Endodermal cell (in vitro differentiated cells): ENCODE measurements around the gene RAPGEF1. TPM values are rescaled to one million over a fixed set of nuclear protein-coding genes. Genes with fewer than 3 reads are reported as not detected.

Experiments
- DNase-seq: peaks from one replicate; pipeline ENCODE4 v3.0.0-alpha.2; 2017
- H3K27ac ChIP-seq: 2 replicates; pipeline ENCODE4 v1.5.1; 2013; ENCODE audit warnings: mild to moderate bottlenecking, low read depth, low read length, moderate library complexity
- H3K27me3 ChIP-seq: 2 replicates; pipeline ENCODE4 v1.6.1; 2013; ENCODE audit warnings: mild to moderate bottlenecking, low read length, moderate library complexity; ENCODE audit not compliant: insufficient read depth, control insufficient read depth, poor library complexity, severe bottlenecking
- H3K36me3 ChIP-seq: 2 replicates; pipeline ENCODE4 v1.7.0; 2013; ENCODE audit warnings: mild to moderate bottlenecking, low read length, moderate library complexity; ENCODE audit not compliant: control insufficient read depth, insufficient read depth
- H3K4me1 ChIP-seq: one replicate; pipeline ENCODE4 v1.7.0; 2013; ENCODE audit warnings: low read length; ENCODE audit not compliant: control insufficient read depth, insufficient read depth
- H3K4me3 ChIP-seq: 2 replicates; pipeline ENCODE4 v1.5.1; 2013; ENCODE audit warnings: mild to moderate bottlenecking, low read length, moderate library complexity
- H3K9ac ChIP-seq: 2 replicates; pipeline ENCODE4 v1.6.1; 2013; ENCODE audit warnings: mild to moderate bottlenecking, low read length, moderate library complexity; ENCODE audit not compliant: poor library complexity, severe bottlenecking; ENCODE audit errors: extremely low read depth
- H3K9me3 ChIP-seq: 2 replicates; pipeline ENCODE4 v1.6.1; 2013; ENCODE audit warnings: mild to moderate bottlenecking, low read length, moderate library complexity; ENCODE audit not compliant: control insufficient read depth
- H3K27ac Mint-ChIP-seq: 2 replicates; pipeline ENCODE4 v1.8.0; 2020; ENCODE audit warnings: mixed read lengths
- H3K27me3 Mint-ChIP-seq: 2 replicates; pipeline ENCODE4 v1.8.0; 2021; ENCODE audit warnings: mild to moderate bottlenecking, mixed read lengths; ENCODE audit not compliant: insufficient read depth
- H3K36me3 Mint-ChIP-seq: 2 replicates; pipeline ENCODE4 v1.8.0; 2020; ENCODE audit warnings: low read depth, mixed read lengths
- H3K4me1 Mint-ChIP-seq: 2 replicates; pipeline ENCODE4 v1.8.0; 2020; ENCODE audit warnings: mixed read lengths
- H3K4me3 Mint-ChIP-seq: 2 replicates; pipeline ENCODE4 v1.8.0; 2020; ENCODE audit warnings: mild to moderate bottlenecking, moderate library complexity, mixed read lengths
- H3K9me3 Mint-ChIP-seq: 2 replicates; pipeline ENCODE4 v1.8.0; 2020; ENCODE audit warnings: mild to moderate bottlenecking, mixed read lengths
- WGBS, 2 experiments: methylation state at CpG; one replicate each; pipeline versions ENCODE4 v1.1.5 to v1.1.7; 2013; ENCODE audit warnings: missing lambda C conversion rate in 2 of 2, mixed read lengths in 1 of 2; ENCODE audit not compliant: insufficient coverage in 1 of 2, insufficient read length in 1 of 2; 5-methylcytosine and 5-hydroxymethylcytosine counted together
- total RNA-seq, 2 donors: library from RNA; stranded (reverse); fragmentation: NEBNext Ultra II Directional in 1 of 2; extraction: Animal tissue kit (Norgen Biotek cat#: 25700) in 1 of 2; gene quantifications; 2 replicates in 1 of 2; 3 replicates in 1 of 2; pipeline ENCODE4 v1.2.1, GENCODE V29; 2021
- TF ChIP-seq, protein P1 (sequence below): fragments of 200-600 bp; sonication (generic); conservative IDR thresholded peaks from 2 replicates; pipeline ENCODE4 v1.5.0; 2021; ENCODE audit warnings: antibody characterized with exemption, mild to moderate bottlenecking

RAPGEF1 gene
- total RNA-seq, 2 donors from 2014 or later, result 63.4 to 85.5 TPM

DNA sequence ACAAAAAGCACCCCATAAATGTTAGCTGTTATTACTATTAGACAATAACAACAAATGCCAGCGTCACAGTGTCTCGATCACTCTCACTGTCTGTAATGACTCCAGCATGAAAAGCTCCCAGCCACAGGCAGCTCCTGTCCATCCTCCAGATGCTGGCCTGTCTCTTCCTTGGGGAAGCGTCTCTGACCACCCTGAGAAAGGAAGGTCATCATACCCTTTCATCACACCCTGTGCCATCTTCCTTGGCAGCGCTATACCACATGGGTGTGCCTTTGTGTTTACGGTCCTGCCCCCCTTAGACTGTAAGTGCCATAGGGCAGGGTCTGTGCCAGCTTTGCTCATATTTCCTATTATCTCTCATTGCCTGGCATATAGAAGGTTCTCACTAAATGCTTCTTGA lies 104.0 kb downstream of the RAPGEF1 start:
- Mint-ChIP-seq H3K27ac (peak overlapping the region; percentile 52), H3K9me3 (no peaks in the 10 kb centered on the region), H3K4me1 (peaks cover 27% of the 10 kb centered on the region), H3K27me3 (no peaks in the 10 kb centered on the region), H3K36me3 (peaks cover 40% of the 10 kb centered on the region), H3K4me3 (no peak overlapping the region)
- WGBS, 2 experiments, result 91 to 93% methylated on average over 5 of the region's 5 CpGs
- H3K27me3 ChIP-seq, result no peaks in the 10 kb centered on the region
- H3K4me3 ChIP-seq, result no peak overlapping the region
- no peaks in the 10 kb centered on the region for H3K9me3 ChIP-seq
- no peak for DNase-seq
- H3K36me3 ChIP-seq, result peaks cover 34% of the 10 kb centered on the region
- TF ChIP-seq, protein P1, sequence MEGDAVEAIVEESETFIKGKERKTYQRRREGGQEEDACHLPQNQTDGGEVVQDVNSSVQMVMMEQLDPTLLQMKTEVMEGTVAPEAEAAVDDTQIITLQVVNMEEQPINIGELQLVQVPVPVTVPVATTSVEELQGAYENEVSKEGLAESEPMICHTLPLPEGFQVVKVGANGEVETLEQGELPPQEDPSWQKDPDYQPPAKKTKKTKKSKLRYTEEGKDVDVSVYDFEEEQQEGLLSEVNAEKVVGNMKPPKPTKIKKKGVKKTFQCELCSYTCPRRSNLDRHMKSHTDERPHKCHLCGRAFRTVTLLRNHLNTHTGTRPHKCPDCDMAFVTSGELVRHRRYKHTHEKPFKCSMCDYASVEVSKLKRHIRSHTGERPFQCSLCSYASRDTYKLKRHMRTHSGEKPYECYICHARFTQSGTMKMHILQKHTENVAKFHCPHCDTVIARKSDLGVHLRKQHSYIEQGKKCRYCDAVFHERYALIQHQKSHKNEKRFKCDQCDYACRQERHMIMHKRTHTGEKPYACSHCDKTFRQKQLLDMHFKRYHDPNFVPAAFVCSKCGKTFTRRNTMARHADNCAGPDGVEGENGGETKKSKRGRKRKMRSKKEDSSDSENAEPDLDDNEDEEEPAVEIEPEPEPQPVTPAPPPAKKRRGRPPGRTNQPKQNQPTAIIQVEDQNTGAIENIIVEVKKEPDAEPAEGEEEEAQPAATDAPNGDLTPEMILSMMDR, result no peak
- H3K4me1 ChIP-seq, result no peaks in the 10 kb centered on the region
- no peak overlapping the region for H3K9ac ChIP-seq
- no peak overlapping the region for H3K27ac ChIP-seq

DNA sequence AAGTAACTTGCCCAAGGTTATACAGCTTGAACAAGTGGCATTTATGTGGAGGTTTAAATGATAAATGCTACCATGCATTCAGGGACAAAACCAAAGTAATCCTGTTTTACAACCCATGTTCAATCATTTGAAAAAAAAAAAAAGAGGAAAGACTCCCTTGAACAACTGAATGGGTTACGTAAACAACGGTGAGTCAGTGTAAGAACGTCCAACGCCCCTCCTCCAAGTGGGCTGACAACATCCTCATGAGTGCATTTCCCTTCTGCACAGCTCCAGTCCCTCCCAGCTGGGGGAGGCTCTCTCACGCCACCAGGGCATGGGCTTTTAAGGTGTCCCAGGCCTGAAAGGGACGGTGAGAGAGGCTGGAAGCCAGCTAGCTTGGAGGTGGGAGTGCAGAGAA lies 104.6 kb downstream of the RAPGEF1 start:
- H3K27me3 ChIP-seq, result no peaks in the 10 kb centered on the region
- TF ChIP-seq, protein P1, result no peak
- Mint-ChIP-seq H3K4me1 (peaks cover 33% of the 10 kb centered on the region), H3K36me3 (peaks cover 42% of the 10 kb centered on the region), H3K9me3 (no peaks in the 10 kb centered on the region), H3K27me3 (no peaks in the 10 kb centered on the region), H3K27ac (peak overlapping the region; percentile 79), H3K4me3 (no peak overlapping the region)
- DNase-seq, result peak; percentile 76
- 66% methylated on average over 6 of the region's 6 CpGs; no CpG with 5 or more reads in 1 of the 2 experiments for WGBS, 2 experiments
- peaks cover 34% of the 10 kb centered on the region for H3K36me3 ChIP-seq
- no peak overlapping the region for H3K9ac ChIP-seq
- no peak overlapping the region for H3K27ac ChIP-seq
- H3K9me3 ChIP-seq, result no peaks in the 10 kb centered on the region
- no peak overlapping the region for H3K4me3 ChIP-seq
- no peaks in the 10 kb centered on the region for H3K4me1 ChIP-seq

DNA sequence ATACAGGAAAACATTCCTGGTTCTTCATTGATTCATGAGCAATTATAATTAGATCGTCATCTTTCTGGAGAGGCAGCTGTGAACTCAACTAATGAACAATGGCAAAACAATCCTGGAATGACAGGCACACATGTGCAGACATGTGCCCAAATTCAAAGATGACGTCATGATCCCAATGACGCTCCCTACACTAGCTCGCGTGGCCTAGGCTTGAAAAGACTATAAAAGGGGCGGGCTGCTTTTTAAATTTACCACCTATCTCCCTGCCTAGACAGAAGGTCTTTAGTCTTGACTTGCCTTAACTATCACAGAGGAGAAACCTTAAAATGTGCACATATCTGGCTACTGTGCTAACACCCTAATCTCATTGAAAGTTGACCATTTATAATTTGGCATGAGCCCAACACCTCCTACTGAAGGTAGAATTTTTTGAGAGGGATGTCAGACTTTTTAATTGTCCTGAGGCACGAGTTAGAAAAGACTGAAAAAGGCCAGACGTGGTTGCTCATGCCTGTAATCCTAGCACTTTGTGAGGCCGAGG lies 106.3 kb downstream of the RAPGEF1 start:
- Histone ChIP-seq H3K9me3 (no peaks in the 10 kb centered on the region), H3K9ac (no peak overlapping the region), H3K4me1 (no peaks in the 10 kb centered on the region), H3K36me3 (peaks cover 34% of the 10 kb centered on the region), H3K4me3 (no peak overlapping the region), H3K27me3 (no peaks in the 10 kb centered on the region), H3K27ac (no peak overlapping the region)
- no peaks in the 10 kb centered on the region for H3K27me3 Mint-ChIP-seq
- H3K9me3 Mint-ChIP-seq, result no peaks in the 10 kb centered on the region
- H3K4me1 Mint-ChIP-seq, result peaks cover 27% of the 10 kb centered on the region
- no peak overlapping the region for H3K4me3 Mint-ChIP-seq
- TF ChIP-seq, protein P1, result no peak
- WGBS, 2 experiments, result 97% methylated on average over 9 of the region's 9 CpGs
- no peak for DNase-seq
- H3K27ac Mint-ChIP-seq, result peak overlapping the region; percentile 30
- peaks cover 42% of the 10 kb centered on the region for H3K36me3 Mint-ChIP-seq
